ENCODE results near the gene ZNF559.
"Not testable (repeated sequence)": the region's sequence is repeated elsewhere in the genome, so short reads cannot be mapped to it uniquely, and the experiment has no call there.

ZNF559 gene

DNA sequence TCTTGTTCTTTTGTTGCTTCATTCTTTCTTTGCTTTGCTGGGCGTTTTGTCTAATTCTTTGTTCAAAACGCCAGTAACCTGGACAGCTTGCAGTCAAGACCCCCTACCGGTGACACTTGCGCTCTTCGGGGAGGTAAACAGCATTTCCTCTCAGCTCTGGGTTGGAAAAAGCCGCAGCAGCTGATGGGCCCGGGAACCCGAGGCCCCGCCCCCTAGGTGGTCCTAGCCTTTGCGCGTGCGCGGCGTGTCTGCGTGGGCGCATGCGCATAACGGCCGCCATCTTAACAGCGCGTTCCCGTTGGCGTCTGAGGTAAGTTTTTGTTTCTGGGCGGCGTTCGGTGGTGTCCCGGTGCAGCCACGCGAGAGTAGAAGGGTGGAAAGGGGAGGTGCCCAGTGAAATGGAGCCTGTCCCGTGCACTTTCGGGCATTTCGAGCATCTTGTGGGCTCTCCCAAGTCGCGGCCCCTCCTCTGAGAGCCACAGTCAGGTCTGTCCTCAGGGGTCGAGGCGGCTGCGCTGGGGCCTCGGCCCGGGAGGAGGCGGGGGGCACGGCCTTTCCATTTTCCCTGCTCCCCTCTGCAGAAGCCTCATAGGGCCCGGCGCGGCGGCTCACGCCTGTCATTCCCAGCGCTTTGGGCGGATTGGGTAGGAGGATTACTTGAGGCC, at the start of gene ZNF559:
Gene ZNF559, plus strand, starts transcription at position 261 of the 665 bp plus-strand sequence. CDS start 14,371 bp downstream, outside the sequence.
- DNase-seq (ENCODE audit: low spot score), result peak; percentile 97
- TF ChIP-seq, protein P1, sequence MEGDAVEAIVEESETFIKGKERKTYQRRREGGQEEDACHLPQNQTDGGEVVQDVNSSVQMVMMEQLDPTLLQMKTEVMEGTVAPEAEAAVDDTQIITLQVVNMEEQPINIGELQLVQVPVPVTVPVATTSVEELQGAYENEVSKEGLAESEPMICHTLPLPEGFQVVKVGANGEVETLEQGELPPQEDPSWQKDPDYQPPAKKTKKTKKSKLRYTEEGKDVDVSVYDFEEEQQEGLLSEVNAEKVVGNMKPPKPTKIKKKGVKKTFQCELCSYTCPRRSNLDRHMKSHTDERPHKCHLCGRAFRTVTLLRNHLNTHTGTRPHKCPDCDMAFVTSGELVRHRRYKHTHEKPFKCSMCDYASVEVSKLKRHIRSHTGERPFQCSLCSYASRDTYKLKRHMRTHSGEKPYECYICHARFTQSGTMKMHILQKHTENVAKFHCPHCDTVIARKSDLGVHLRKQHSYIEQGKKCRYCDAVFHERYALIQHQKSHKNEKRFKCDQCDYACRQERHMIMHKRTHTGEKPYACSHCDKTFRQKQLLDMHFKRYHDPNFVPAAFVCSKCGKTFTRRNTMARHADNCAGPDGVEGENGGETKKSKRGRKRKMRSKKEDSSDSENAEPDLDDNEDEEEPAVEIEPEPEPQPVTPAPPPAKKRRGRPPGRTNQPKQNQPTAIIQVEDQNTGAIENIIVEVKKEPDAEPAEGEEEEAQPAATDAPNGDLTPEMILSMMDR (conservative IDR thresholded peaks at IDR 0.05; ENCODE audit: low read depth), result peak; percentile 27; the same call in 1 of the 2 replicates
- CTCF ChIA-PET, result interaction anchor here (0.5 kb wide), 1 partner anchor 241 kb away, joined by 3 read pairs; no protein-coding TSS in a partner anchor
- POLR2A ChIA-PET (ENCODE audit: low non-redundant PET), result no interaction called here
- H3K27ac ChIP-seq, result peak within 1 kb of the TSS; percentile 88

DNA sequence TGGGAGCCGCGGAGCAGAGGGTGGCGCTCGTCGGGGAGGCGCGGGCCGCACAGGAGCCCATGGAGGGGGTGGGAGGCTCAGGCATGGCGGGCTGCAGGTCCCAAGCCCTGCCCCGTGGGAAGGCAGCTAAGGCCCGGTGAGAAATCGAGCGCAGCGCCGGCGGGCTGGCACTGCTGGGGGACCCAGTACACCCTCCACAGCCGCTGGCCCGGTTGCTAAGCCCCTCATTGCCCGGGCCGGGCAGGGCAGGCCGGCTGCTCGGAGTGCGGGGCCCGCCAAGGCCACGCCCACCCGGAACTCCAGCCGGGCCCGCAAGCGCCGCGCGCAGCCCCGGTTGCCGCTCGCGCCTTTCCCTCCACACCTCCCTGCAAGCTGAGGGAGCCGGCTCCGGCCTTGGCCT, 40.5 kb upstream of the ZNF559 start:
- CTCF ChIA-PET; DNase-seq (ENCODE audit: low spot score); H3K27ac ChIP-seq; POLR2A ChIA-PET (ENCODE audit: low non-redundant PET): not testable (repeated sequence)

DNA sequence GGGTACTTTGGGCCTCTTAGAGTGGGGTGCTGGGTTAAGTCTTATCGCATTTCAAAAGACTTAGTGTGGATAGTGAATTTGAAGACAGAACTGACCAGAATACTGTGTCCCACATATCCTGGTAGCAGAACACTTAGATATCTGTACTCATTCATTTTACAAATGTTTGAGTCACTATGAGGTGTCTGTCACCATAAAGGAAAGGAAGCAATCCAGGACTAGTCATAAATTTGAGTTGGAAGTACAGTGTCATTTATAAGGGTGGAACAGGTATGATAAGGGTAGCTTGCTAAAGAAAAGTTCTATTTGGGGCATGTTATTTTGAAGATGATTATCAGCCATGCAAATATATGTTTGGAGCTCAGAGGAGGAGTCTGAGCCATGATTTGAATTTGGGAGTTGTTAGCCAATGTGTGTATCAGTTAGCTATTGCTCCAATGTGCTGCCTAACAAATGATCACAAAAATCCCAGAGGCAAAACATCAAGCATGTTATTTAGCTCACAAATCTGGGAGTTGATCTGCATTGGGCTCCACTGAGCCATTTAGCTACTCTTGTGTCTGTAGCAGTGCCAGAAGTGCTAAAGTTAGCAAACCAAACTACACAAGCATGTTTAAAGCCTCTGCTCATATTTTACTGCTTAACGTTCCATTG, 34.6 kb upstream of the ZNF559 start:
- TF ChIP-seq, protein P1 (conservative IDR thresholded peaks at IDR 0.05; ENCODE audit: low read depth), result no peak
- CTCF ChIA-PET, result interaction anchor here (0.6 kb wide), 1 partner anchor 21 kb away, joined by 3 read pairs; no protein-coding TSS in a partner anchor
- POLR2A ChIA-PET (ENCODE audit: low non-redundant PET), result no interaction called here
- H3K27ac ChIP-seq, result no peak overlapping the region
- no peak for DNase-seq (ENCODE audit: low spot score)

DNA sequence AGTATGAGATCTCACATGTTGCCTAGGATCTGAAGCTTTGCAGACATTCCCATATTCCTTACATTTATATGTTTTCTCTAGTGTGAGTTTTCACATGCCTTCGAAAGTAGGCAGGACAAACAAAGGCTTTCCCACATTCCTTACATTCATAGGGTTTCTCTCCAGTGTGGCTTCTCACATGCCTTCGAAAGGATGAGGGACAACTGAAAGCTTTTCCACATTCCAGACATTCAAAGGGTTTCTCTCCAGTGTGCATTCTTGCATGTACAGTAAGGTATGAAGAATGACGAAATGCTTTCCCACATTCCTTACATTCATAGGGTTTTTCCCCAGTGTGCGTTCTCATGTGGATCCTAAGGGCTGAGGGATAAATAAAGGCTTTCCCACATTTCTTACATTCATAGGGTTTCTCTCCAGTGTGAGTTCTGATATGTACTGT, 28.5 kb upstream of the ZNF559 start:
- no peak for DNase-seq (ENCODE audit: low spot score)
- TF ChIP-seq, protein P1 (conservative IDR thresholded peaks at IDR 0.05; ENCODE audit: low read depth), result no peak
- ChIA-PET CTCF (no interaction called here), POLR2A (ENCODE audit: low non-redundant PET) (no interaction called here)
- H3K27ac ChIP-seq, result no peak overlapping the region

DNA sequence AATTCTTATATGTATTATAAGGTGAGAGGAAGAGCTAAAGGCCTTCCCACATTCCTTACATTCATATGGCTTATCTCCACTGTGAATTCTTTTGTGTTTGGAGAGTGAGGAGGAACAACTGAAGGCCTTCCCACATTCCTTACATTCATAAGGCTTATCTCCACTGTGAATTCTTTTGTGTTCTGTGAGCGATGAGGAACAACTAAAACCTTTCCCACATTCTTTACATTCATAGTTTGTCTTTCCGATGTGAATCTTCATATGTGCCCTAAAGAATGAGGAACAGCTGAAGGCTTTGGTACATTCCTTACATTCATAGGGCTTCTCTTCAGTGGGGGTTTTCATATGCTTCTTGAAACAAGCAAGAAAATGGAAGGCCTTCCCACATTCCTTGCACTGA, 27.6 kb upstream of the ZNF559 start:
- TF ChIP-seq, protein P1 (conservative IDR thresholded peaks at IDR 0.05; ENCODE audit: low read depth), result no peak
- CTCF ChIA-PET, result no interaction called here
- POLR2A ChIA-PET (ENCODE audit: low non-redundant PET), result no interaction called here
- no peak overlapping the region for H3K27ac ChIP-seq
- DNase-seq (ENCODE audit: low spot score), result no peak

DNA sequence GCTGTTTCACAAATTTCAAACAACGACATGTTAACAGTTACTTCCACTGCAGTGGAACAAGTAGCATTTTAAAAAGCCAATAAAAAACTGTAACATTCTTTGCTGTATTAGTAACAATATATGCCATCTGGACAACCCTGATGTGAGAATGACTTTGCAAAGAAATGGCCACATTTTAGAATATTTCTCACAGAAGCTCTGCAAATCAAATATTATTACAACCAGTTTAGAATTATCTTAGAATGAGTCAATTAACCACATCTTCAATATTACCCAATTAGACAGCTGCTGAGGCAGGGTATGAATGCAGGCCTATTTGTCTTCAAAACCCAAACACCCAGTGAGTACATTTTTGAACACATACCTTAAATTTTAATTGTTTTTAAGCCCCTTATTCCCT, 17.5 kb upstream of the ZNF559 start:
- TF ChIP-seq, protein P1 (conservative IDR thresholded peaks at IDR 0.05; ENCODE audit: low read depth), result no peak
- CTCF ChIA-PET, result no interaction called here

More for the DNA sequence above, 17.5 kb upstream of the ZNF559 start:
- POLR2A ChIA-PET (ENCODE audit: low non-redundant PET), result no interaction called here
- DNase-seq (ENCODE audit: low spot score), result peak; percentile 3
- no peak overlapping the region for H3K27ac ChIP-seq
